Measurements from ENCODE around the gene AOAH.

The AOAH gene

DNA sequence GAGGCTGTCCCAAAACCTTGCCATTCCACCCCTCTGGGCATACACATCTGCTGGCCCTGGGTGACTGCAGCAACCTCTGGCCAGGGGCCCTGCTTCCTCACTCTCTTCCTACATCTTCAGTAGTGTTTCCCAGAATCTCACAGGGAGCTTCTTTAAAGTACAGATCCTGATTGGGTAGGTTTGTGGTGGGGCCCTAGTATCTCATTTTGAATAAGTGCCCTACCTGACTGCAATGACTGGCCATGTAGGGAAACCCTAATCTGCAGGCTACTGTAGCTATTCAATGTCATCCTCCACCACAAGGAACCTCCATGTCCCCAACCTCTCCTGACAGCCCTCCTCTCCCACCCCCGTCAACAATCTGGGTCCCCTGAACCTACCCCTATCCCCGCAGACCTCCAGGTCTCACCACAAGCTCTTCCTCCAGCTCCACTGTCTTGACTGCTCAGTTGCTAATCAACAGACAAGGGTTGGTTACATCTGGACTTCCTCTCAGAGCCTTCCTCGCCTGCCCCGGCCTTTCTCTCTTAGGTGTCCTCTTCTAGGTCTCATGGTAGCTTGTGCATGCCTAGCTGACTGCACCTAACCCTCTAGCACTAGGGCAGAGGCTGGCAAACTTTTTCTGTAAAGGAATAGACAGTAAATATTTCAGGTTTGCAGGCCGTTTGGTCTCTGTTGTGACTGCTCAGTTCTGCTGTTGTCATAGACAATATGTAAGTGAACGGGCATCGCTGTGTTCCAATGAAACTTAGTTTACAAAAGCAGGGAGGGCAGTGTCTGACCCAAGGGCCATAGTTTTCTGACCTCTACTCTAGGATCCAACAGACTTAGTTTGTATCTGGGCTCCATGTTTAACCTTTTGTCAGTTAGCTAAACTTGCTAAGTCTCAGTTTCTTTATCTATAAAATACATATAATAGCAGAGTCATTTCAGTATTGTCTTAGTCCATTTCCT, 121.1 kb downstream of the AOAH start:
- TF ChIP-seq, protein P1, sequence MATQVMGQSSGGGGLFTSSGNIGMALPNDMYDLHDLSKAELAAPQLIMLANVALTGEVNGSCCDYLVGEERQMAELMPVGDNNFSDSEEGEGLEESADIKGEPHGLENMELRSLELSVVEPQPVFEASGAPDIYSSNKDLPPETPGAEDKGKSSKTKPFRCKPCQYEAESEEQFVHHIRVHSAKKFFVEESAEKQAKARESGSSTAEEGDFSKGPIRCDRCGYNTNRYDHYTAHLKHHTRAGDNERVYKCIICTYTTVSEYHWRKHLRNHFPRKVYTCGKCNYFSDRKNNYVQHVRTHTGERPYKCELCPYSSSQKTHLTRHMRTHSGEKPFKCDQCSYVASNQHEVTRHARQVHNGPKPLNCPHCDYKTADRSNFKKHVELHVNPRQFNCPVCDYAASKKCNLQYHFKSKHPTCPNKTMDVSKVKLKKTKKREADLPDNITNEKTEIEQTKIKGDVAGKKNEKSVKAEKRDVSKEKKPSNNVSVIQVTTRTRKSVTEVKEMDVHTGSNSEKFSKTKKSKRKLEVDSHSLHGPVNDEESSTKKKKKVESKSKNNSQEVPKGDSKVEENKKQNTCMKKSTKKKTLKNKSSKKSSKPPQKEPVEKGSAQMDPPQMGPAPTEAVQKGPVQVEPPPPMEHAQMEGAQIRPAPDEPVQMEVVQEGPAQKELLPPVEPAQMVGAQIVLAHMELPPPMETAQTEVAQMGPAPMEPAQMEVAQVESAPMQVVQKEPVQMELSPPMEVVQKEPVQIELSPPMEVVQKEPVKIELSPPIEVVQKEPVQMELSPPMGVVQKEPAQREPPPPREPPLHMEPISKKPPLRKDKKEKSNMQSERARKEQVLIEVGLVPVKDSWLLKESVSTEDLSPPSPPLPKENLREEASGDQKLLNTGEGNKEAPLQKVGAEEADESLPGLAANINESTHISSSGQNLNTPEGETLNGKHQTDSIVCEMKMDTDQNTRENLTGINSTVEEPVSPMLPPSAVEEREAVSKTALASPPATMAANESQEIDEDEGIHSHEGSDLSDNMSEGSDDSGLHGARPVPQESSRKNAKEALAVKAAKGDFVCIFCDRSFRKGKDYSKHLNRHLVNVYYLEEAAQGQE (IDR thresholded peaks at IDR 0.05; ENCODE audit: low read depth) = no peak
- TF ChIP-seq TEAD4 (IDR thresholded peaks at IDR 0.05) = no peak
- TF ChIP-seq CREB1 (IDR thresholded peaks at IDR 0.05; ENCODE audit: low read depth) = no peak
- TF ChIP-seq, protein P2, sequence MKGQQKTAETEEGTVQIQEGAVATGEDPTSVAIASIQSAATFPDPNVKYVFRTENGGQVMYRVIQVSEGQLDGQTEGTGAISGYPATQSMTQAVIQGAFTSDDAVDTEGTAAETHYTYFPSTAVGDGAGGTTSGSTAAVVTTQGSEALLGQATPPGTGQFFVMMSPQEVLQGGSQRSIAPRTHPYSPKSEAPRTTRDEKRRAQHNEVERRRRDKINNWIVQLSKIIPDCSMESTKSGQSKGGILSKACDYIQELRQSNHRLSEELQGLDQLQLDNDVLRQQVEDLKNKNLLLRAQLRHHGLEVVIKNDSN (IDR thresholded peaks at IDR 0.05) = no peak
- TF ChIP-seq RAD21 (IDR thresholded peaks at IDR 0.05; ENCODE audit: low read depth) = no peak
- TF ChIP-seq EGR1 (IDR thresholded peaks at IDR 0.05) = no peak
- TF ChIP-seq TAF1 (IDR thresholded peaks at IDR 0.05; ENCODE audit: low read depth) = no peak
- TF ChIP-seq FOXM1 (IDR thresholded peaks at IDR 0.05; ENCODE audit: borderline replicate concordance, low read depth) = no peak
- TF ChIP-seq NFIC (IDR thresholded peaks at IDR 0.05) = no peak
- TF ChIP-seq, protein P3, sequence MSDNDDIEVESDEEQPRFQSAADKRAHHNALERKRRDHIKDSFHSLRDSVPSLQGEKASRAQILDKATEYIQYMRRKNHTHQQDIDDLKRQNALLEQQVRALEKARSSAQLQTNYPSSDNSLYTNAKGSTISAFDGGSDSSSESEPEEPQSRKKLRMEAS (IDR thresholded peaks at IDR 0.05) = no peak
- no peak for TF ChIP-seq TCF12 (IDR thresholded peaks at IDR 0.05; ENCODE audit: low read depth)
- TF ChIP-seq ZBTB7A (IDR thresholded peaks at IDR 0.05; ENCODE audit: low read depth) = no peak

DNA sequence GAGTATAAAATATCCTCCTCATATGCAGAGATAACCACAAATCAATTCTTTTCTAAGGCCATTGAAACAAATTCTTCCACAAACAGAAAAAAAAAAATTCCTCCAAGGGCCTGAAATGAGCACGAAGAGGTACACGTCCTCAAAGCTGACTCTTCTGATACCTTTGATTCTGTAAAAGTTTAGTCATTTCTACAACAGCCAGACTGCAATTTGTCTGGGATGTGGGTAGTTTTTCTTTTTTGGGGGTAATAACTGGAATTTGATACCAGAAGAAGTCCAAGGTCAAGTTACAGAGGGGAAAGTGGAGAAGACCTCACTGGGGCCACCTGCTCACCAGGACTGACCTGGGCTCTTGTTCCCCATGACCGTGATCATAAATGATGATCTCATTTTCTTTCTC, 121.8 kb downstream of the AOAH start:
- TF ChIP-seq FOXM1 (IDR thresholded peaks at IDR 0.05; ENCODE audit: borderline replicate concordance, low read depth) (no peak), EGR1 (IDR thresholded peaks at IDR 0.05) (no peak), RAD21 (IDR thresholded peaks at IDR 0.05; ENCODE audit: low read depth) (no peak), CREB1 (IDR thresholded peaks at IDR 0.05; ENCODE audit: low read depth) (no peak), TAF1 (IDR thresholded peaks at IDR 0.05; ENCODE audit: low read depth) (no peak), NFIC (IDR thresholded peaks at IDR 0.05) (no peak), CEBPB (IDR thresholded peaks at IDR 0.05) (no peak), TCF12 (IDR thresholded peaks at IDR 0.05; ENCODE audit: low read depth) (no peak), ZBTB7A (IDR thresholded peaks at IDR 0.05; ENCODE audit: low read depth) (no peak), EP300 (IDR thresholded peaks at IDR 0.05; ENCODE audit: borderline replicate concordance) (no peak), TEAD4 (IDR thresholded peaks at IDR 0.05) (no peak), YY1 (IDR thresholded peaks at IDR 0.05; ENCODE audit: low read depth) (no peak)
- TF ChIP-seq, protein P3 (IDR thresholded peaks at IDR 0.05) = no peak
- TF ChIP-seq, protein P2 (IDR thresholded peaks at IDR 0.05) = no peak
- TF ChIP-seq, protein P1 (IDR thresholded peaks at IDR 0.05; ENCODE audit: low read depth) = no peak

DNA sequence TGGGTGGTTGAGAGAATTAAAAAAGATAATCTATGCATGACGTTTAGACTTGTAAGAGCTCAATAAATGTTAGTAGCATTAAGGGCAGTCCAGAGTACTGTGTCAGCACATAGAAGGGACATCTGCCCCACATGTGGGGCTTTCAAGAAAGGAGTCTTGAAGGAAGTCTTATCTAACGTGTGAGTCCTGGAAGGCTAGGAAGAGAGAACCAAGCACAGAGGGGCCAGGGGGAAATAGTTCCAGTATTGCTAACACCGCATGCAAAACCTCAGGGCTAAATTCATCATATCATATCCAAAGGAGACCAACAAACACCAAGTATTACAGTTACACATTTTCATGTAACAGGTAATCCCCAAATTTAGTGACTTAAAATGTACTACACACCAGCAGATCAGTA, 122.7 kb downstream of the AOAH start:
- TF ChIP-seq NFIC (IDR thresholded peaks at IDR 0.05) (no peak), TAF1 (IDR thresholded peaks at IDR 0.05; ENCODE audit: low read depth) (no peak), CEBPB (IDR thresholded peaks at IDR 0.05) (no peak), EGR1 (IDR thresholded peaks at IDR 0.05) (no peak), ZBTB7A (IDR thresholded peaks at IDR 0.05; ENCODE audit: low read depth) (no peak), TCF12 (IDR thresholded peaks at IDR 0.05; ENCODE audit: low read depth) (no peak)
- TF ChIP-seq, protein P2 (IDR thresholded peaks at IDR 0.05) = no peak
- TF ChIP-seq, protein P1 (IDR thresholded peaks at IDR 0.05; ENCODE audit: low read depth) = no peak

Measured in Ishikawa (cell line).